Calu3 (cell line): ENCODE data around the gene UBB. TPM values are rescaled to one million over a fixed set of nuclear protein-coding genes. Genes with fewer than 3 reads are reported as not detected.
"Not testable (repeated sequence)": the region's sequence is repeated elsewhere in the genome, so short reads cannot be mapped to it uniquely, and the experiment has no call there.

ENCODE experiments used
- BruUV-seq: library from RNA; stranded (reverse); fragments of 400-500 nt; replicated peaks from 2 replicates; lab custom pipeline; 2021; lab: Mats Ljungman, UMichigan
- CTCF ChIA-PET: fragments of 300-600 bp; sonication (Branson Sonifier 250); formaldehyde crosslinking; loops from one replicate; lab custom pipeline; 2022; ENCODE audit warnings: antibody characterized with exemption; lab: Charles Lee
- DNase-seq: peaks from one replicate; pipeline ENCODE4 v3.0.0; 2022
- H3K27ac Mint-ChIP-seq: one replicate; pipeline ENCODE4 v1.8.0; 2022; ENCODE audit warnings: mixed read lengths; ENCODE audit not compliant: unreplicated experiment
- H3K27me3 Mint-ChIP-seq: one replicate; pipeline ENCODE4 v1.8.0; 2022; ENCODE audit warnings: mixed read lengths; ENCODE audit not compliant: unreplicated experiment
- H3K36me3 Mint-ChIP-seq: one replicate; pipeline ENCODE4 v1.8.0; 2022; ENCODE audit warnings: mild to moderate bottlenecking, moderate library complexity, mixed read lengths; ENCODE audit not compliant: insufficient read depth, unreplicated experiment
- H3K4me1 Mint-ChIP-seq: one replicate; pipeline ENCODE4 v1.8.0; 2022; ENCODE audit warnings: mild to moderate bottlenecking, low read depth, mixed read lengths; ENCODE audit not compliant: unreplicated experiment
- H3K4me3 Mint-ChIP-seq: one replicate; pipeline ENCODE4 v1.8.0; 2022; ENCODE audit warnings: mild to moderate bottlenecking, low read depth, moderate library complexity, mixed read lengths; ENCODE audit not compliant: unreplicated experiment
- H3K9me3 Mint-ChIP-seq: one replicate; pipeline ENCODE4 v1.8.0; 2022; ENCODE audit warnings: low read depth, mixed read lengths; ENCODE audit not compliant: unreplicated experiment
- intact Hi-C: fragments of 100-400 bp; cut with micrococcal nuclease; formaldehyde crosslinking; loops from one replicate; pipeline ENCODE4 v1.10.0; 2022; ENCODE audit not compliant: unreplicated experiment
- total RNA-seq: library from RNA; stranded (reverse); gene quantifications from 2 replicates; pipeline ENCODE4 v1.2.3, GENCODE V29; 2022
- TF ChIP-seq, protein P1 (sequence below): fragments of 200-600 bp; IDR thresholded peaks from one replicate; pipeline ENCODE4 v1.8.0; 2022; ENCODE audit warnings: antibody characterized with exemption; ENCODE audit not compliant: unreplicated experiment

UBB gene
- total RNA-seq, 1 experiment from 2014 or later: 1,004 TPM

DNA sequence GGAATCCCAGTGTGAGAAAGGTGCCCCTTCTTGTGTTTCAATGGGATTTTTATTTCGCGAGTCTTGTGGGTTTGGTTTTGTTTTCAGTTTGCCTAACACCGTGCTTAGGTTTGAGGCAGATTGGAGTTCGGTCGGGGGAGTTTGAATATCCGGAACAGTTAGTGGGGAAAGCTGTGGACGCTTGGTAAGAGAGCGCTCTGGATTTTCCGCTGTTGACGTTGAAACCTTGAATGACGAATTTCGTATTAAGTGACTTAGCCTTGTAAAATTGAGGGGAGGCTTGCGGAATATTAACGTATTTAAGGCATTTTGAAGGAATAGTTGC is 567 bp downstream of the UBB start:
- DNase-seq: no peak
- Mint-ChIP-seq H3K27ac (peak overlapping the region; percentile 99), H3K4me3 (peak overlapping the region; percentile 85), H3K27me3 (no peaks in the 10 kb centered on the region), H3K9me3 (no peaks in the 10 kb centered on the region), H3K36me3 (peaks cover 35% of the 10 kb centered on the region), H3K4me1 (peaks cover 20% of the 10 kb centered on the region)
- intact Hi-C loops: no loop called here
- BruUV-seq: no TSS peak
- TF ChIP-seq, protein P1, sequence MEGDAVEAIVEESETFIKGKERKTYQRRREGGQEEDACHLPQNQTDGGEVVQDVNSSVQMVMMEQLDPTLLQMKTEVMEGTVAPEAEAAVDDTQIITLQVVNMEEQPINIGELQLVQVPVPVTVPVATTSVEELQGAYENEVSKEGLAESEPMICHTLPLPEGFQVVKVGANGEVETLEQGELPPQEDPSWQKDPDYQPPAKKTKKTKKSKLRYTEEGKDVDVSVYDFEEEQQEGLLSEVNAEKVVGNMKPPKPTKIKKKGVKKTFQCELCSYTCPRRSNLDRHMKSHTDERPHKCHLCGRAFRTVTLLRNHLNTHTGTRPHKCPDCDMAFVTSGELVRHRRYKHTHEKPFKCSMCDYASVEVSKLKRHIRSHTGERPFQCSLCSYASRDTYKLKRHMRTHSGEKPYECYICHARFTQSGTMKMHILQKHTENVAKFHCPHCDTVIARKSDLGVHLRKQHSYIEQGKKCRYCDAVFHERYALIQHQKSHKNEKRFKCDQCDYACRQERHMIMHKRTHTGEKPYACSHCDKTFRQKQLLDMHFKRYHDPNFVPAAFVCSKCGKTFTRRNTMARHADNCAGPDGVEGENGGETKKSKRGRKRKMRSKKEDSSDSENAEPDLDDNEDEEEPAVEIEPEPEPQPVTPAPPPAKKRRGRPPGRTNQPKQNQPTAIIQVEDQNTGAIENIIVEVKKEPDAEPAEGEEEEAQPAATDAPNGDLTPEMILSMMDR: no peak
- CTCF ChIA-PET: interaction anchor here (0.8 to 1.0 kb wide), 2 partner anchors 18 to 71 kb away, joined by 4 to 5 read pairs; no protein-coding TSS in a partner anchor

DNA sequence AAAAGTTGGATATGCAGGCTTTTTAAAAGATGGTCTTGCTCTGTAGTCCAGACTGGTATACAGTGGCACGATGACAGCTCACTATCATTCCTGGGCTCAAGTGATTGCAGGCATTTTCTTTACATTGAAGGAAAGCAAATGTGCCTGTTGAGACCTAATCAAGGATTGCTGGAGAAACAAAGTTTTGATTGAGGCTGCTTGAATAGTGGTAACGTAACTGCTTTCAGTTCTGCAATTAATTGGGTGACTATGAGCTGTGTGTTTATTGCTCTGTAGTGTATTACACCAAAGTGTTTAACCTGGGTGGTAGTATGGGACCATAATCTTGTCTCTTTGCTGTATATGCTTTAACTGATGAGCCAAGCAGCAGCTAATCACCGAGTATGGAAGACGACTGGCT is 2.3 kb downstream of the UBB start:
- intact Hi-C loops: no loop called here
- Mint-ChIP-seq H3K4me1 (peaks cover 17% of the 10 kb centered on the region), H3K4me3 (peak overlapping the region; percentile 85), H3K36me3 (peaks cover 45% of the 10 kb centered on the region), H3K9me3 (no peaks in the 10 kb centered on the region), H3K27ac (no peak overlapping the region), H3K27me3 (no peaks in the 10 kb centered on the region)
- TF ChIP-seq, protein P1: no peak
- BruUV-seq: no TSS peak
- CTCF ChIA-PET: no interaction called here
- no peak for DNase-seq

DNA sequence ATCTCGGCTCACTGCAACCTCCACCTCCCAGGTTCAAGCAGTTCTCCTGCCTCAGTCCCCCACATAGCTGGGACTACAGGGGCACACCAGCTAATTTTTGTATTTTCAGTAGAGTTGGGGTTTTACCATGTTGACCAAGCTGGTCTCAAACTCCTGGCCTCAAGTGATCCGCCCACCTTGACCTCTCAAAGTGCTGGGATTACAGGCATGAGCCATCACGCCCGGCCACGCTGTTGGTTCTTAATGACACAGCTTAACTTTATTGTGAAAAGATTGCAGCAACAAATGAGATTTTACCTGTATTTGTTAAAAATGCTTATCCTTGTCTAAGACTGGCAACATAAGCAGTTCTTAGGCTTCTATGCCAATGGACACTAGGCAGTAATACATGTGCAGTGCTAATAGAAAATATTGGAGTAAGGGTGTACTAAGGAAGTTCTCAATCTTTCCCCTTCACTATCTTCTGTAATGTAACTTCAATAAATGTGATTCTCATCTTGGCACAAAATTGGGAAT is 2.9 kb downstream of the UBB start:
- no TSS peak for BruUV-seq
- no peak overlapping the region for H3K27ac Mint-ChIP-seq

DNA sequence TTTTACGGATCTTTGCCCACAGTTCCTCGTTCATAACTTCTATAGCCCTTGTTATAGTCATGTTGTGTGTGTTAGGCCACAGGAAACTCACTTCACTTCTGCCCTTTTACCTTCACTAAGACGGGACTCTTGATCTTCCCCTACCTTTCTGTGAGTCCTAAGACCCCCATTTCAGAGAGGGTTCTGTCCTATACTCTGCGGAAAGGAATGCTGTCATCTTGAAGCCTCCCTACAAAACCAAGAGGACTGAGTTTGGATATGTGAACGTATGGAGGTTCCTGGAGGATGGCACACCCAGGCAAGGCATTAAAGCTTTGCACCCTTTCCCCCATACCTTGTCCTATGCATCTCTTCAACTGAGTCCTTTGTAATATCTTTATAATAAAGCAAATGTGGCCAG is 3.7 kb downstream of the UBB start:
- H3K9me3 Mint-ChIP-seq: no peaks in the 10 kb centered on the region
- peaks cover 45% of the 10 kb centered on the region for H3K36me3 Mint-ChIP-seq
- BruUV-seq: no TSS peak
- no peaks in the 10 kb centered on the region for H3K27me3 Mint-ChIP-seq
- no peak overlapping the region for H3K4me3 Mint-ChIP-seq
- TF ChIP-seq, protein P1: no peak
- CTCF ChIA-PET: no interaction called here
- peaks cover 8% of the 10 kb centered on the region for H3K4me1 Mint-ChIP-seq
- intact Hi-C loops: no loop called here
- no peak for DNase-seq
- H3K27ac Mint-ChIP-seq: no peak overlapping the region

More for the DNA sequence above, 2.9 kb downstream of the UBB start:
- intact Hi-C loops: no loop called here
- DNase-seq: no peak
- TF ChIP-seq, protein P1: no peak
- H3K9me3 Mint-ChIP-seq: no peaks in the 10 kb centered on the region
- H3K4me1 Mint-ChIP-seq: peaks cover 11% of the 10 kb centered on the region
- H3K4me3 Mint-ChIP-seq: no peak overlapping the region
- no peaks in the 10 kb centered on the region for H3K27me3 Mint-ChIP-seq
- CTCF ChIA-PET: no interaction called here
- peaks cover 45% of the 10 kb centered on the region for H3K36me3 Mint-ChIP-seq

DNA sequence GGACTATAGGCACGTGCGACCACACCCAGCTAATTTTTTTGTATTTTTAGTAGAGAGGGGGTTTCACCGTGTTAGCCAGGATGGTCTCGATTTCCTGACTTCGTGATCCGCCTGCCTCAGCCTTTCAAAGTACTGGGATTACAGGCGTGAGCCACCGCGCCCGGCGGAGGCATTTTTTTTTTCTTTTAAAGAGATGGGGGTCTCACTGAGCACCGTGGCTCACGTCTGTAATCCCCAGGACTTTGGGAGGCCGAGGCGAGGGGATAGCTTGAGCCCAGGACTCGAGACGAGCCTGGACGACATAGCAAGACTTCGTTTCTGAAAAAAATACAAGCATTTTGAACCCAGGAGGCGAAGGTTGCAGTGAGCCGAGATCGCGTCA is 5.2 kb downstream of the UBB start:
- H3K4me1 Mint-ChIP-seq, DNase-seq, intact Hi-C loops, H3K27ac Mint-ChIP-seq, BruUV-seq, H3K9me3 Mint-ChIP-seq, H3K27me3 Mint-ChIP-seq: not testable (repeated sequence)
- CTCF ChIA-PET: interaction anchor here (0.5 to 0.7 kb wide), 2 partner anchors 33 to 41 kb away, joined by 3 read pairs; no protein-coding TSS in a partner anchor
- Mint-ChIP-seq H3K4me3 (peak overlapping the region; percentile 74), H3K36me3 (peaks cover 36% of the 10 kb centered on the region)
